HG02623 (cell line): ENCODE measurements around the gene GHRHR.

Experiments
- ATAC-seq: cut with Tn5 transposase; IDR thresholded peaks from one replicate; pipeline ENCODE4 v1.9.1; 2021; ENCODE audit warnings: moderate library complexity; ENCODE audit not compliant: unreplicated experiment

GHRHR gene

GRCh38 chr7:30965883-30966282 is 2.1 kb downstream of the GHRHR start:
- ATAC-seq: no peak

GRCh38 chr7:30968294-30968693 is 4.5 kb downstream of the GHRHR start:
- ATAC-seq: no peak

DNA sequence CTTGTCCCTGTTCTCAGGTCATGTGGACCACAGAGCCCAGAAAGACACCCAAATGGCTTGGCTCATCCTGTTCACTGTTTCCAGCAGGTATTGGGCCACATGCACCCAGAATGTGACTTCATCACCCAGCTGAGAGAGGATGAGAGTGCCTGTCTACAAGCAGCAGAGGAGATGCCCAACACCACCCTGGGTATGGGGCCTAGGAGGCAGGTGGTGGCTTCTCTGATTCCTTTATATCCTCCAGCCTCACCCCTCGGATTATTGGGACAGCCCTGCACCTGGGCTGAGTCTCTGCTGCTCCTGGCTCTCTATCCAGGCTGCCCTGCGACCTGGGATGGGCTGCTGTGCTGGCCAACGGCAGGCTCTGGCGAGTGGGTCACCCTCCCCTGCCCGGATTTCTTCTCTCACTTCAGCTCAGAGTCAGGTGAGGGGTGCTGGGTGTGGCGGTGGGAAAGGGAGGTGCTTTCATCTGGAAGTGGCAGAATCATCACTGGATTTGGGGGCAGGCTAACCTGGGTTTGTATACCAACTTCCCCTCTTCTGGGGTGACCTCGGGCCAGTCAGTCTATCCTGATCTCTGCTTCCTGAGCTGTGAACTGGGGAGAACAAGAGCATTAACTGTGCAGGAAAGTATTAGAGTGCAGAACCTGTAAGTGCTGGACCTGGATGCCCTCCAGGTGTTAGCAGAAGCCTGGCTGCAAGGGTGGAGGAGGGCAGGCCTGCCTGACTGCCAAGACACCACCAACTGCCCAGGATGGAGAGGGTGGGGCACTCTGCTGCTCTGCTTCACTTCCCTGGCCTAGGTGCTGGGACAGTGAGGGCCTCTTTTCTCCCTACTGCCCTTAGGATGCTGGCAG is 5.2 kb downstream of the GHRHR start:
- ATAC-seq: no peak

DNA sequence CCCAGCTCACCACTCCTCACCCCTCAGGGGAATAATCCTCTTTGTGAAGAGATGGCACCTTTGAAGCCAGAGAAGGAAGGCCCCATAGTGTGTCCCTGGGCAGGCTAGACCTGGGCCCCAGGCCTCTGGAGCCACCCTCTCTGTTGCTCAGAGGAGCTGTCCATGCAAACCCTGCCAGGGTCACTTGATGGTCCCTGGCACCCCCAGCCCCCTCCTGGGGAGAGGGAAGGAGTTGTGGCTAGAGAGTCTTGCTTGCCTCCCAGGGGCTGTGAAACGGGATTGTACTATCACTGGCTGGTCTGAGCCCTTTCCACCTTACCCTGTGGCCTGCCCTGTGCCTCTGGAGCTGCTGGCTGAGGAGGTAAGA is 5.8 kb downstream of the GHRHR start:
- ATAC-seq: no peak

DNA sequence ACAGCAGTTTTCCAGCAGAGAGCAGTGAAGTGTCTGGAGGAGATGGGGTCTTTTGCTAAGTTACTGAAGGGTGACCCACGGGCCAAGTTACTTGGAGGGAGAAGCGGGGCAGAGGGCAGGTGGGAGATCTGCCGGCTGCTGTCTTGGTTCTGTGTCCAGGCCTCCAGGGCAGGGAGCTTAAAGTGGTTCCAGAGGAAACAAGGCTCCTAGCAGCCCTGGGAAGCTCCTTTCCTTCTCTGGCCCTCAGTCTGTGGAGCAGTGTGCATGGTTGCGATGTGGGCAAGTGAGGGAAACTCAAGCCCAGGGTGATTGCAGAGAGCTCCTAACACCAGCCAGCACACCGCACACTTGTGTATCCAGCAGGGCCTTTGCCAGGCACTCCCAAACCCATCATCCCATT is 6.3 kb downstream of the GHRHR start:
- ATAC-seq: no peak

GRCh38 chr7:30970594-30971094 is 6.9 kb downstream of the GHRHR start:
- ATAC-seq: no peak

GRCh38 chr7:30971440-30971839 is 7.7 kb downstream of the GHRHR start:
- no peak for ATAC-seq

DNA sequence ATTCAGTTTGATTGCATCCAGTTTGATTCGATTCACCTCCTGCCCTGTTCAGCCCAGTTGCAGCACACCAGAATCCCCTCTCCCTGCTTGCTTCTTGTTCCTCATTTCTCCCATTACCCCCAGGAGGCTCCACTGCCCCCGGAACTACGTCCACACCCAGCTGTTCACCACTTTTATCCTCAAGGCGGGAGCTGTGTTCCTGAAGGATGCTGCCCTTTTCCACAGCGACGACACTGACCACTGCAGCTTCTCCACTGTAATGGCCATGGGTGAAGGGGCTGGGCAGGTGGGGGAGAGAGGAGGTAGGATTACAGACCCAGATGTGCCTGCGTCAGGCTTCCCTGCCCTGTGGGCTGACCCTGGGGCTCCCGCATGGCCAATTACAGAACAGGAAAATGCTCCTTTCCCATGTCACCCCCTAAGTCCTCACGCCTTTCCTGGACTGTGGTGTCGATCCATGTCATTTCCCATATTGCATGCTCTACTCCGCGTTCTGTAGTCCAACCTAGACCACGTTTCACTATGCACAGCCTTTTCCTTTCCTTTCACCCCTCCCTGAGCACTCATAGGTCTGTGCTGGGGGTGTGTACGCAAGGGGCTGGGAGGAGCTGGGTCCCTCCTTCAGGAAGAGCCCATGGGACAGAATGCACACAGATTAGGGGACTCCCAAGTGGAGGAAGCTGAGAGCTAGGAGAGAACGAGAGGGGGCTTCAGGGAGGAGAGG is 8.2 kb downstream of the GHRHR start:
- ATAC-seq: no peak

DNA sequence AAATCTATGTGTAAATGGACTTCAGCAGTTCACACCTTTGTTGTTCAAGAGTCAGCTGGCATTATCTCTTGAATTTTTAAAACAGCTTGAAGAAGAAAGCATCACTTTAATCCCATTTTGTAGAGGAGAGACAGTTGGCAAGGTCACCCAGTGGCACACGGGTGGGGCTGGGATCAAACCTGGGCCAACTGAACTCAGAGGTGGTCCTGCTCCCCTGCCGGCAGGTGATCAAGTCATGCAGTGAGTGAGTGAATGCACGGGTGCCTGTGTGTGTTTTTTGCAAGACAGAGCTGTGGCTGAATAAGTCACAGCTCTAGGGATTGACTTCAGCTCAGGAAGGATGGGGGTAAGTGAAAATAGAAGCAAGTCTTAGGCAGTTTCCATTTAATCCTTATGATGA is 9.5 kb downstream of the GHRHR start:
- no peak for ATAC-seq

DNA sequence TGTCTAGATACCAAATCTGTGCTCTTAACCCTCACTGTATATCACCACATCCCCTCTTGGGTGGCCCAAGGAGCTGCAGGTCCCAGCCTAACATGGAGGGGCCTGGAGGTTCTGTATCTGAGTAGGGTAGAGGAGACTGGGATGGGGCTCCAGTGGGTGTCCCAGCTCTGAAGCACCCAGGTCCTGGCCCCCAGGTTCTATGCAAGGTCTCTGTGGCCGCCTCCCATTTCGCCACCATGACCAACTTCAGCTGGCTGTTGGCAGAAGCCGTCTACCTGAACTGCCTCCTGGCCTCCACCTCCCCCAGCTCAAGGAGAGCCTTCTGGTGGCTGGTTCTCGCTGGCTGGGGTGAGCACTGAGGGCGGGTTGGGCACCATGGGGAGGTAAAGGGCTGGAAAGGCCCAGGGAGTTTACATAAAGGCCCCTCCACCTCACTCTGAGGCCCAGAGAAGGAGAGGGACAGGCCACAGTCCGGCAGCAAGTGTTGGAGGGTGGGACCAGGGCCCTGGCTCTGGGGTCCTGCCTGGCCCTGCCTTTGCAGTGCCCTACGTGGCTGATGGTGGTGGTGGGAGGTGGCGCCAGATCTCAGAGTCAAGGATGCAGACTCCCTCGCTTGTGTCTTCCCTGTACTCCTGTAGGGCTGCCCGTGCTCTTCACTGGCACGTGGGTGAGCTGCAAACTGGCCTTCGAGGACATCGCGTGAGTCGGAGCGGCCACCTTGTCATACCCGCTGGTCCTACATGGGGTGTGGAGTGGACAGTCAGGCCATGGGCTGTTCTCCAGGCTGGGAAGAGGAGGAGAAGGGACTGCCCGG is 10.2 kb downstream of the GHRHR start:
- no peak for ATAC-seq

DNA sequence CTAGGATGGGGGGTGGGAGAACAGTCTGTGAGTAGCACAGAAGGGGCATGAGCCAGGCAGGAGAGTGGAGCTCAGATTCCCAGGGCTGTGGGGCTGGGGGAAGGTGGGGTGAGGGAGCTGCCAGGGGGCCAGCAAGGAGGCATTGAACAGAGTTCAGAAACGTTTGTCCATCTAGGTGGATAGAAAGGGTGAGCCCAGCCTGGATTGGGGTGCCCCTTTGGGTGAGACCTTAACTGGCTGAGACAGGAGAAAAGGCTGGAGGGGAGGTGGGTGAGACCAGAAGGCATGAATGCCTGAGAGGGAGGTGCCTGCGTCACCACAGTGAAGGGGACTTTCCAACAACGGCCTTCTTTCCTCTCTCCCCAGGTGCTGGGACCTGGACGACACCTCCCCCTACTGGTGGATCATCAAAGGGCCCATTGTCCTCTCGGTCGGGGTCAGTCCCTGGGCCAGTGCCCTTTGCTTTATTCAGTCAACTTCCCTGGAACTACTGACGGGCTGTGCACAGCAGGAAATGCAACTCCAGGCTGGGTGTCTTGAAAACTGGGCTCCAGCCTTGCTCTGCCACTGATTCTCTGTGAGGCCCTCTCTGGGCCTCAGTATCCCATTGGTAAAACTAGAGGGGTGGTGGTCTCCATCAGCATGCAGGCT is 11.0 kb downstream of the GHRHR start:
- ATAC-seq: peak; percentile 94

DNA sequence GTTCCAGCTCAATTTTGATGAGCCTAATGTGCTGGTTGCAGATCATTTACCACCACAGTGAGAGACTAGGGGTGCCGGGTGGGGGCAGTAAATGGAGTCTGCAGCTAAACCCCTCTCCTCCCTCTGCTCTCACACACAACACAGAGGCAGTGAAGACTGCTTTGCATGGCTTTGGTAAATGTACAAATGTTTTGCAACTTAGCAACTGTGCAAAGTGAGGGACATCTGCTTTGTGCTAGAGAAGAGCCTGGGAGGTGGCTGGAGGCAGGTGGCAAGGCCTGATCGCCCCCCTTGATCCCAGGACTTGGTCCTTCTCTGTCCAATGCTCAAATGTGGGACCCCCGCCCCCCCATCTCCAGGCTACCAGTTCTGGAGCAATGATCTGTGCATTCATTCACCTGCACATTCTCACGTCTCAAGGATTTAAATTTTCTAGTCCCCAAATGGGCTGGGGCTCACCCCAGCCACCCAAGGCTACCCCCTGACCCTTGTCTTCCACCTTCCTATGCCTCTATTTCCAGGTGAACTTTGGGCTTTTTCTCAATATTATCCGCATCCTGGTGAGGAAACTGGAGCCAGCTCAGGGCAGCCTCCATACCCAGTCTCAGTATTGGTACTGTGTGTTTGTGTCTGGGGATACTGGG is 11.6 kb downstream of the GHRHR start:
- ATAC-seq: no peak

DNA sequence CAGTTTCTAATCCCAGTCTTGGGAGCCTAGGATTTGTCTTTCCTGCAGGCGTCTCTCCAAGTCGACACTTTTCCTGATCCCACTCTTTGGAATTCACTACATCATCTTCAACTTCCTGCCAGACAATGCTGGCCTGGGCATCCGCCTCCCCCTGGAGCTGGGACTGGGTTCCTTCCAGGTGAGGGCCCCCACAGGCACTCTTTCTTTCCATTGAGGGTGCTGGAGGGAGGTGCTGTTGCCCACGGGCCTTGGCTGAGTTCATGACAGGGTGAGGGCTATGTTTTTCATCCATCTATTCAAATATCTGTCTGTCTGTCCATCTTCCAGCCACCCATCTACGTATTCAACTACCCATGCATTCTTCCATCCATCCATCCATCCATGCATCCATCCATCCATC is 12.6 kb downstream of the GHRHR start:
- ATAC-seq: no peak

DNA sequence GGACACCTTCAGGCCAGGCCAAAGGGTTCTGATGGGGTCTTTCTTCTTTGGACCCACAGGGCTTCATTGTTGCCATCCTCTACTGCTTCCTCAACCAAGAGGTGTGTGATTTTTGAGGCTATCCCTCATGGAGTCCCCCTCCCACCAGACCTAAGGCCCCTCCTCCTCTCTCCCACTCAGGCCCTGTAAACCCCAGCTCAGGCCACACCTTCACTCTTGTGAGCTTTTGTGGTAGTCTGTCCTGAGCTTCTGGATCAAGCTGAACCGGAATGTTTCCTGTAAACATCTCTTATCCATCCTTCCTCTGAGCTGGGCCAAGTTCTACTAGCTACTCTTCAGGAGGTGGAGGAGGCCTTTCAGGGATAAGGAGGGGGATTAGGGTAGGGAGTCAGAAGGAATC is 13.5 kb downstream of the GHRHR start:
- ATAC-seq: no peak

GRCh38 chr7:30977896-30978564 is 14.3 kb downstream of the GHRHR start:
- no peak for ATAC-seq

DNA sequence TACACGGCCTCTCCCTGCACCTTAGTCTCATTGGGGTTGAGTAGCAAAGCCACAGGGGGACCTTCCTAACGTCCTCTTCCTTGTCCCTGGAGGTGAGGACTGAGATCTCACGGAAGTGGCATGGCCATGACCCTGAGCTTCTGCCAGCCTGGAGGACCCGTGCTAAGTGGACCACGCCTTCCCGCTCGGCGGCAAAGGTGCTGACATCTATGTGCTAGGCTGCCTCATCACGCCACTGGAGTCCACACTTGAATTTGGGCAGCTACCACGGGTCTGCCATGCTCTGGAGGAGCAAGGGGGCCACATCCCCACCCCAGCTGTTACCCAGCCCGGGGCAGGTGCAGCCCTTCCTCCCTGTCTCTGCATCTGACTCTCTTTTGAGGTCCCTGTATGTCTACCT is 15.3 kb downstream of the GHRHR start:
- no peak for ATAC-seq

DNA sequence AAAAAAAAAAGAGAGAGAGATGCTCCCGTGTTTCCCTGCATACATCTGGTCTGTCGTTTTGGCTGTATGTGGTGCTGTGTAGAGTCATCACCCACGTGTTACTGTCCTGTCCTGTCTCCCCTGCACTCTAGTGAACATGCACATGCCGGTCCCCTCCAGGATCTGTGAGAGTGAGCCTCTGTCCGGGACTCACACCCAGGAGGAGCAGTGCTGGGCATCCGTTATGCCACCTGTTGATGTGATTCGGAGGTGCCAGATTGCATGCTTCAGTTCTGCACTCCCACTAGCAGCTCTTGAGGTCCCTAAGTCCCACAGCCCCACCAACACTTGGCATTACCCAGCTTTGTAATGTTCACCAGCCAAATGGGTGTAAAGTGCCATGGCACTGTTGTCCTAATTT is 16.4 kb downstream of the GHRHR start:
- no peak for ATAC-seq

GRCh38 chr7:30980751-30981150 is 17.0 kb downstream of the GHRHR start:
- ATAC-seq: no peak

DNA sequence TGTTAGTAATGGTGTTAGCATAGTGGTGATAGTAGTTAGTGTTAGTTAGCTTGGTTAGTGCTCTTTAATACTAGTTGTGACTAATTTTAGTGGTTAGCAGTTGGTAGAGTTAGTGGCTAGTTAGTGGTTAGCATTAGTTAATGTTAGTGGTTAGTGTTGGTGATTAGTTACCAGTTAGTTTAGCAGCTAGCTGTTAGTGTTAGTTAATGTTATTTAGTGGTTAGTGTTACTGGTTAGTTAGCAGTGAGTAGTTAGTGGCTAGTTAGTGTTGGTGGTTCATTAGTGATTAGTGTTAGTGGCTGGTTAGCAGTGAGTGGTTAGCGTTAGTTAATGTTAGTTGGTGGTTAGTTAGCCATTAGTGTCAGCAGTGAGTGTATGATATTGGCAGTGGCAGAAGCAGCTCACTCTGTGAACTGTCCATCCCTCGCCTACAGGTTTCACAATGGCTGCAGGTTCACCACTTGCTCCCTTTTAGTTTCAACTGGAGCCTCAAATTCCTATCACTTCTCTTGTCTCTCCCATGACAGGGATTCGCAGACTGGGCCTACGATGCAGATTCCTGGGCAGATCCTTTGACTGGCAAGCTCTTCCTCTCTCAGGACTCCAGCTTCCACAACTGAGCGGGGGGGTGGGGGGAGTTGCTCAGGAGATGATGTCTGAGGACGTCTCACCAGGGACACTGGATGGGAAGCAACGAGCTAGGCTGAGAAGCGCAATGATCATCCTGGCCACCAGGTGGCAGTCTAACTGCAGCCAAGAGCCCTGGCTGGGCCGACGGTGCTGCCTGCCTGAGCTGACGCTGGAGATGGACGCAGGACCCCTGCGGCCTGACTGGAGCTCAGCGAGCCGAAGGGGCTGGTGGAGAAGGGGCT is 19.5 kb downstream of the GHRHR start:
- peak; percentile 84 for ATAC-seq
